Sigmoid colon (tissue), 4 donors: ENCODE results near the gene RPL7A.

Source experiments
- EP300 ChIP-seq, 4 donors: sonication (generic); formaldehyde crosslinking; IDR thresholded peaks; one replicate each; pipeline ENCODE4 v1.6.1; 2017; ENCODE audit warnings: antibody characterized with exemption in 4 of 4
- POLR2A ChIP-seq, 2 donors: fragments of 450-650 bp; IDR thresholded peaks; one replicate each; pipeline ENCODE4 v1.6.1; 2016; ENCODE audit warnings: antibody characterized with exemption in 2 of 2, mild to moderate bottlenecking in 2 of 2, moderate library complexity in 2 of 2
- POLR2AphosphoS5 ChIP-seq, 4 donors: sonication (generic); formaldehyde crosslinking; IDR thresholded peaks; one replicate each; pipeline ENCODE4 v1.6.1; 2017; ENCODE audit warnings: antibody characterized with exemption in 4 of 4
- TF ChIP-seq, protein P1 (sequence below), 4 experiments: fragments of 450-650 bp in 3 of 4; fragments of 200-600 bp in 1 of 4; IDR thresholded peaks; one replicate each; pipeline ENCODE4 v1.5.1; 2016 to 2019; ENCODE audit warnings: antibody characterized with exemption in 4 of 4, mild to moderate bottlenecking in 3 of 4, moderate library complexity in 2 of 4

DNA sequence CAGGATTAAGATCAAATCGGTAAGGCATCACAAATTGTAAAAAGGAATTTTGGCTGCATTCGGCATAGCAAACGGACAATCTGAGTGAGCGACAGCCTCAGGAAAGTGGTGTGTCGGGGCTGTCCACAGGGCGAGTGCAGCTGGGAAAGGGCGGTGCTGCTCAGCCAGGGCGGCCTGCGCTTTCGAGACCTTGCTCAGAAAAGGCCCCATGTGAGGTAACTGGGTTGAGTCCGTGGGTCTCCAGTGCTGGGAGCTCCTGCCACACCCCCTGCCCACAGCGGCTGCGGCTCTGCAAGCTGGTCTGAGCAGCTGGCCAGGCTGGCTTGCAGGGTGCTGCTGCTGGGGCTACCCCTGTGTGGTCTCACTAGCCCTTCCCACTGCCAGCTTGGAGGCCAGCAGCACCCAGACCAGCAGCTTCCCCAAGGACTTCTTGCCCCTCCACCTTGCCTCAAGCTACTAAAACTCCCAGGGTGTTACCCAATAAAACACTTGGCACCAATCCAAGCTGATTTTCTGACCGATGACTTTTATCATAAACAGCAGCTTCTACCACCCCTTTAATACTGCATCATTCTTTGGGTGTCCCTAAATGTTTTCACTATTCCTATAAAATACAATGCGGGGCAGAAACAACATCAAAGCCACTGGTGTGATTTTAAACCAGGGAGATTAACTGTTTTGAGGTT, 14.5 kb downstream of the RPL7A start:
- TF ChIP-seq, protein P1, sequence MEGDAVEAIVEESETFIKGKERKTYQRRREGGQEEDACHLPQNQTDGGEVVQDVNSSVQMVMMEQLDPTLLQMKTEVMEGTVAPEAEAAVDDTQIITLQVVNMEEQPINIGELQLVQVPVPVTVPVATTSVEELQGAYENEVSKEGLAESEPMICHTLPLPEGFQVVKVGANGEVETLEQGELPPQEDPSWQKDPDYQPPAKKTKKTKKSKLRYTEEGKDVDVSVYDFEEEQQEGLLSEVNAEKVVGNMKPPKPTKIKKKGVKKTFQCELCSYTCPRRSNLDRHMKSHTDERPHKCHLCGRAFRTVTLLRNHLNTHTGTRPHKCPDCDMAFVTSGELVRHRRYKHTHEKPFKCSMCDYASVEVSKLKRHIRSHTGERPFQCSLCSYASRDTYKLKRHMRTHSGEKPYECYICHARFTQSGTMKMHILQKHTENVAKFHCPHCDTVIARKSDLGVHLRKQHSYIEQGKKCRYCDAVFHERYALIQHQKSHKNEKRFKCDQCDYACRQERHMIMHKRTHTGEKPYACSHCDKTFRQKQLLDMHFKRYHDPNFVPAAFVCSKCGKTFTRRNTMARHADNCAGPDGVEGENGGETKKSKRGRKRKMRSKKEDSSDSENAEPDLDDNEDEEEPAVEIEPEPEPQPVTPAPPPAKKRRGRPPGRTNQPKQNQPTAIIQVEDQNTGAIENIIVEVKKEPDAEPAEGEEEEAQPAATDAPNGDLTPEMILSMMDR (IDR thresholded peaks at IDR 0.05), result no peak
- TF ChIP-seq EP300 (IDR thresholded peaks at IDR 0.05) (no peak), POLR2AphosphoS5 (IDR thresholded peaks at IDR 0.05) (no peak), POLR2A (IDR thresholded peaks at IDR 0.05) (no peak)
